EH (cell line): ENCODE data around the gene UNCX.
"Not testable (repeated sequence)": the region's sequence is repeated elsewhere in the genome, so short reads cannot be mapped to it uniquely, and the experiment has no call there.

ENCODE experiments used
- DNase-seq: peaks from one replicate; pipeline ENCODE4 v3.0.0-alpha.2; 2015; ENCODE audit warnings: low read depth

UNCX gene

GRCh38 chr7:1278543-1278942 lies 45.9 kb downstream of the UNCX start:
- DNase-seq, result no peak

- no peak for DNase-seq
Observed at GRCh38 chr7:1279041-1279440, 46.4 kb downstream of the UNCX start.

GRCh38 chr7:1279895-1280294 lies 47.2 kb downstream of the UNCX start:
- not testable (repeated sequence) for DNase-seq

GRCh38 chr7:1281068-1281467 lies 48.4 kb downstream of the UNCX start:
- no peak for DNase-seq

- DNase-seq, result no peak
Observed at GRCh38 chr7:1282679-1283078, 50.0 kb downstream of the UNCX start.

- no peak for DNase-seq
Observed at GRCh38 chr7:1283337-1283736, 50.7 kb downstream of the UNCX start.

- no peak for DNase-seq
Observed at GRCh38 chr7:1283941-1284742, 51.5 kb downstream of the UNCX start.

GRCh38 chr7:1284743-1285458 lies 52.2 kb downstream of the UNCX start:
- DNase-seq, result no peak

GRCh38 chr7:1285556-1286301 lies 53.1 kb downstream of the UNCX start:
- no peak for DNase-seq
